ENCODE data around the gene CRYBG3. TPM values are rescaled to one million over a fixed set of nuclear protein-coding genes. Genes with fewer than 3 reads are reported as not detected.

The CRYBG3 gene
- total RNA-seq, 1 donor, result 22.9 TPM

GRCh38 chr3:97970956-97971620, 149.3 kb downstream of the CRYBG3 start:
- peak; percentile 36 for DNase-seq (ENCODE audit: low read depth)
- TF ChIP-seq, protein P1, sequence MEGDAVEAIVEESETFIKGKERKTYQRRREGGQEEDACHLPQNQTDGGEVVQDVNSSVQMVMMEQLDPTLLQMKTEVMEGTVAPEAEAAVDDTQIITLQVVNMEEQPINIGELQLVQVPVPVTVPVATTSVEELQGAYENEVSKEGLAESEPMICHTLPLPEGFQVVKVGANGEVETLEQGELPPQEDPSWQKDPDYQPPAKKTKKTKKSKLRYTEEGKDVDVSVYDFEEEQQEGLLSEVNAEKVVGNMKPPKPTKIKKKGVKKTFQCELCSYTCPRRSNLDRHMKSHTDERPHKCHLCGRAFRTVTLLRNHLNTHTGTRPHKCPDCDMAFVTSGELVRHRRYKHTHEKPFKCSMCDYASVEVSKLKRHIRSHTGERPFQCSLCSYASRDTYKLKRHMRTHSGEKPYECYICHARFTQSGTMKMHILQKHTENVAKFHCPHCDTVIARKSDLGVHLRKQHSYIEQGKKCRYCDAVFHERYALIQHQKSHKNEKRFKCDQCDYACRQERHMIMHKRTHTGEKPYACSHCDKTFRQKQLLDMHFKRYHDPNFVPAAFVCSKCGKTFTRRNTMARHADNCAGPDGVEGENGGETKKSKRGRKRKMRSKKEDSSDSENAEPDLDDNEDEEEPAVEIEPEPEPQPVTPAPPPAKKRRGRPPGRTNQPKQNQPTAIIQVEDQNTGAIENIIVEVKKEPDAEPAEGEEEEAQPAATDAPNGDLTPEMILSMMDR (IDR thresholded peaks at IDR 0.05; ENCODE audit: insufficient read depth, low read depth, low read length), result no peak

DNA sequence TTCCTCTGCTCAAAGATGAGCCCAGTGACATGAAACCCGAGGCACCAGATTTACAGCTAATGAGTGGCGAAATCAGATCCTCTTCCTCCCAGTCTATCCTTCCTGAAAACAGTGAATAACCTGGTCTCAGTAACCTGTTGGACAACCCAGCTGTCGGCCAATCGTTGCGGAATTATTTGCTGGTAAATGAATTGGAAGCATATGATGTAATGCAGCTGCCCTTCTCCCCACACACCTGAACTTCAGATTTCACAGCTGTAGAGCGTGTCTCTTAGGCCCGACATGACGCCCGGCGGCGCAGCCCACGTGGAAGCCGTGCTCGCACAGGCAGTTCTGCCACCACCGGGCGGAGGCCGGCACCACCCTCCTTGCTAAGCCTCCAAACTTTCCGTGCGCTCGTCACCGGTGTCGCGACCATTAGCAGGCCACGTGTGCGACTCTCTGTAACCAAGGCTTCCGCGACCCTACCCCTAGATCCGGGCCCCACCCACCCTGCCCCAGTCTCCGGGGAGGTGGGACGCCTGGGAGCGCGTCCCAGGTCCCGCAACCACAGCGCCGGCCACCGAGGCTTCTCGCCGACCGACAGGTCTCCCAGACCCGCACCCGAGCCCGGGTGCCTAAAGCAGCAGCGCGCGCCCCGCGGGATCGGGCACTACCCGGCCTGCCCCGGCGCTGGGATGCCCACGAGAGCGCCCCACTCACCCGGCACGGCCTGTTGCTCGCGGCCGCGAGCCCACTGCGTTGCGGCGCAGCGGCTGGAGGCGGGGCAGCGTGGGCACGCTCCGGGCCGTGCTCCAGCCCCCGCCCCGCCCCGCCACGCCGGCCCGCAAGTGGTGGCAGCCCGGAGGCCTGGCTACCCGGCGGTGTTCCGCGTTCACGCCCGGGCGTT, 150.1 kb downstream of the CRYBG3 start, which contains the start of gene RIOX2:
Gene RIOX2, minus strand, starts transcription at position 753 of the 889 bp plus-strand sequence. CDS start 4,838 bp downstream, outside the sequence.
- DNase-seq (ENCODE audit: low read depth), result peak; percentile 68
- H3K4me3 ChIP-seq (ENCODE audit: low read depth, low read length), result peak within 1 kb of the TSS; percentile 71
- TF ChIP-seq, protein P1 (IDR thresholded peaks at IDR 0.05; ENCODE audit: insufficient read depth, low read depth, low read length), result no peak

More at GRCh38 chr3:97970956-97971620, 149.3 kb downstream of the CRYBG3 start:
- H3K4me3 ChIP-seq (ENCODE audit: low read depth, low read length), result peak overlapping the region; percentile 71

GRCh38 chr3:97972976-97973375, 151.2 kb downstream of the CRYBG3 start:
- no peak for DNase-seq (ENCODE audit: low read depth)
- TF ChIP-seq, protein P1 (IDR thresholded peaks at IDR 0.05; ENCODE audit: insufficient read depth, low read depth, low read length), result no peak
- peak overlapping the region; percentile 71 for H3K4me3 ChIP-seq (ENCODE audit: low read depth, low read length)

DNA sequence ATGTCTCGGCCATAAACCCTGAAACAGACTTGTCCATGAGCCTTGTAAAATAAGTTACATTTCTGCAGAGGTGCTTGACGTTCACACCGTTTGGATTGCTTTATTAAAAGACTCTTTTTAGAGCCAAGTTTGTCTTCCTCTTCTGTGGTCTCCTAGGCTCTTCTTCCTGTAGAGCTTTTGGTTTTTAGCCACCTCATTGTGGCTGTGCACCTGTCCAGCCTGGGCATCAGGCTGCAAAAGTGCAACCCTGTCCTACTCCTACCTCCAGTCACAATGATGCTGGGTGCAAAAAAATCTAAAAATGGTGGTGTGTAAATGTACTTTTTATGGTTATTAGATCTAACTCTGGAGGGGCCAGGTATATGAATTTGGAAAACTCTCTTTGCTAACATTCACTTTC, 153.2 kb downstream of the CRYBG3 start:
- DNase-seq (ENCODE audit: low read depth), result no peak
- no peak overlapping the region for H3K4me3 ChIP-seq (ENCODE audit: low read depth, low read length)
- TF ChIP-seq, protein P1 (IDR thresholded peaks at IDR 0.05; ENCODE audit: insufficient read depth, low read depth, low read length), result no peak

- TF ChIP-seq, protein P1 (IDR thresholded peaks at IDR 0.05; ENCODE audit: insufficient read depth, low read depth, low read length), result peak; percentile 30
- no peak overlapping the region for H3K4me3 ChIP-seq (ENCODE audit: low read depth, low read length)
- DNase-seq (ENCODE audit: low read depth), result no peak
Measured at GRCh38 chr3:97975466-97975865, 153.7 kb downstream of the CRYBG3 start.

- TF ChIP-seq, protein P1 (IDR thresholded peaks at IDR 0.05; ENCODE audit: insufficient read depth, low read depth, low read length), result no peak
- H3K4me3 ChIP-seq (ENCODE audit: low read depth, low read length), result no peak overlapping the region
- DNase-seq (ENCODE audit: low read depth), result no peak
Measured at GRCh38 chr3:97979610-97980009, 157.8 kb downstream of the CRYBG3 start.

Data from fibroblast of villous mesenchyme (primary cell).